ENCODE data around the gene SIGLEC7.
"Not testable (repeated sequence)": the region's sequence is repeated elsewhere in the genome, so short reads cannot be mapped to it uniquely, and the experiment has no call there.

Gene SIGLEC7

DNA sequence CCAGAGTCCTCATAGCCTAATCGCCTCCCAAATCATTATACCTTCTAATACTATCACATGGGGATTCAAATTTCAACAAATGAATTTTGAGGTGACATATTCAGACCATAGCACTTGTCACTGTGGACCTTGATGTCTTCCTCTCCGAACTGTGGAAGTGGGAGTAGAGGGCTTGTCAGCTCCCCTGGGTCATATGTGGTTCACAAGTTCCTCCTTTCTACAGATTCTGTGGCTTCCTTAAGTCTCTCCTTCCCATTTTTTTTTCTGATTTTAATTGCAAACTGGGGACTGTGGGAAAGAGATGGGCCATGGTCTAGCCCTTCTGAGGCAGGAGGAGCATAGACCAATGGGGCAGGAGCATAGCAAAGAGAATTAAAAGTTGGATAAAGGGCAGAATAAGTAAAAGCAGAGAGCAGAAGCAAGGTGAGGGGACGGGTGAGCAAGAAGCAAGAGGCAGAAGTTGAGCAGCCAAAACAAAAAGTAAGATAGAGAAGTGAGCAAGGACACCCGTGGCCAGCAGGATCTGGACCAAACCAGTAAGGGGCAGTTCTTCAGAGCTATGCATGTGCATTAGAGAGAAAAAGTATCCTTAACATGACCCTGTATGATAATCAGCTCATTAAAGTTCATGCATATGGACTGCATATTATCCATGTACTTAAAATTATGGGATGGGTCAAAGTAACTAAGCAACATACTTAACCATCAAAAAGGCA is 2.6 kb upstream of the SIGLEC7 start:
- DNase-seq (ENCODE audit: low spot score): no peak

GRCh38 chr19:51140441-51140840 is 1.7 kb upstream of the SIGLEC7 start:
- DNase-seq (ENCODE audit: low spot score): peak; percentile 65

GRCh38 chr19:51141181-51141580 is 920 bp upstream of the SIGLEC7 start:
- DNase-seq (ENCODE audit: low spot score): no peak

- DNase-seq (ENCODE audit: low spot score): not testable (repeated sequence)
Measured at GRCh38 chr19:51142809-51143475, 841 bp downstream of the SIGLEC7 start.

DNA sequence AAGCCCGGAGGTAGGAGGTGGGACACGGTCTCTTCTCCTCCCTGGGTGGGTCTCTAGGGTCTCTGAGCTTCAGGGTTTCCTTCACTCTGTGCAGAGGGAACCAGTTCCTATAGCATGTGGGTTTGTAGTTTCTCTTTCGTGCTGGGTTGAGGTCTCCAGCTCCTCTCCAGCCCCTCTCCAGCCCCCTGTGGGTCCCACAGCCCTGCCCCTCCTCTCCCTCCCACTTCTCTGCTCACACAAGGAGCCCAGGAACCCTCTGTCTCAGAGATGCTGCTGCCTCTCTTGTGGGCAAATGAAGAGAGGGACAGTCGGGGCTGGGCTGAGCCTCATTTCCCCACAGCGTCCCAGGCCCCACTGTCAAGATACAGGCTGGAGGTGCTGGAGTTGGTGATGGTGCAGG is 1.4 kb downstream of the SIGLEC7 start:
- no peak for DNase-seq (ENCODE audit: low spot score)

DNA sequence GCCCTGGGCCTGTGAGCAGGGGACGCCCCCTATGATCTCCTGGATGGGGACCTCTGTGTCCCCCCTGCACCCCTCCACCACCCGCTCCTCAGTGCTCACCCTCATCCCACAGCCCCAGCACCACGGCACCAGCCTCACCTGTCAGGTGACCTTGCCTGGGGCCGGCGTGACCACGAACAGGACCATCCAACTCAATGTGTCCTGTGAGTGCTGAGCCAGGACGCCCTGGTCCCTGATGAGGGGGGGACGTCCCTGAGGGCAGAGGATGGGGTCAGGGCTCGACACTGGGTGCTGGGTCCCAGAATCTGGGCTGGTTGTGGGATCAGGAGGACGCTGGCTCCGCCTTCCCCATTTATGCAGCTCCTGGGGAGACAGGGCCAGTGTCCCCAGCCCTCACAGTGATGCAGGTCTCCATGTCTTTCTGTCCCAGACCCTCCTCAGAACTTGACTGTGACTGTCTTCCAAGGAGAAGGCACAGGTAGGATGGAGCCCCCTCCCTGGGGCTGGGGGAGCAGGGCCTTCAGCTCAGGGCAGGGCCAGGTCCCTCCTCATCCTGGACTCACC is 2.5 kb downstream of the SIGLEC7 start:
- DNase-seq (ENCODE audit: low spot score): no peak

GRCh38 chr19:51145916-51146493 is 3.9 kb downstream of the SIGLEC7 start:
- DNase-seq (ENCODE audit: low spot score): no peak

- no peak for DNase-seq (ENCODE audit: low spot score)
Measured at GRCh38 chr19:51146751-51147150, 4.7 kb downstream of the SIGLEC7 start.

GRCh38 chr19:51147663-51148062 is 5.6 kb downstream of the SIGLEC7 start:
- DNase-seq (ENCODE audit: low spot score): no peak

GRCh38 chr19:51148580-51148979 is 6.5 kb downstream of the SIGLEC7 start:
- no peak for DNase-seq (ENCODE audit: low spot score)

DNA sequence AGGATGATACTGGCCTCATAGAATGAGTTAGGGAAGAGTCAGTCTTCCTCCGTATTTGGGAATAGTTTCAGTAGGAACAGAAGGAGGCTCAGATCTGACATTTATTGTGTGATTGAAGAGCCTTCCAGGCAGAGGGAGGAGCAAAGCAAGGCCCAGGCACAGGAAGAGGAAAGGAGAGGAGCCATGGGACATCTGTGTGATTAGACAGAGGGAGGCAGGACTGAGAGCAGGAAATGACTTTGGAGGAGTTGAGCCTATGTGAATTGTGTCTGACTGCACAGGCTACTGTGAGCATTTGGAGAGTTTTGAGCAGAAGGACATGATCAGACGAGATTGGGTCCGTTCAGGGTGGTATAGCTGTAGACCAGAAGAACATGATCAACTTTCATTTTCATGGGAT is 8.5 kb downstream of the SIGLEC7 start:
- DNase-seq (ENCODE audit: low spot score): no peak

DNA sequence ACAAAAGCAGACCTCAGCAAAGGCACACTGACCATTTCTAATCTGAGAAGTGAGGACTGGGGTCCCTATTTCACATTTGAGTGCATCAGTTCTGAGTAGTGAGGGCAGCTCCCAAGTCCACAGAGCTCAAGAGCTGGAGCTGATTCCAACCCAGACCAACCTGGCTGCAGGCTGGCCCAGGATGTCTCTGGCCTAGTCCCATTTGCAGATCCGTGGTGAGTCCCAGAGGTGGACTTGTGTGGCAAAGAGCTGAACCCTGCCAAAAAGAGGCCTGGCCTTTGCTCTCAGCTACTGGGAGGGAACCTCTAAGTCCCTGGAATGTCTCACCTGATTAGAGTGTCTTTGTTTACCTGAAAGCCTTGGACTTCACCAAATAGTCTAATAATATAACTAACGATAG is 14.6 kb downstream of the SIGLEC7 start:
- DNase-seq (ENCODE audit: low spot score): no peak

DNA sequence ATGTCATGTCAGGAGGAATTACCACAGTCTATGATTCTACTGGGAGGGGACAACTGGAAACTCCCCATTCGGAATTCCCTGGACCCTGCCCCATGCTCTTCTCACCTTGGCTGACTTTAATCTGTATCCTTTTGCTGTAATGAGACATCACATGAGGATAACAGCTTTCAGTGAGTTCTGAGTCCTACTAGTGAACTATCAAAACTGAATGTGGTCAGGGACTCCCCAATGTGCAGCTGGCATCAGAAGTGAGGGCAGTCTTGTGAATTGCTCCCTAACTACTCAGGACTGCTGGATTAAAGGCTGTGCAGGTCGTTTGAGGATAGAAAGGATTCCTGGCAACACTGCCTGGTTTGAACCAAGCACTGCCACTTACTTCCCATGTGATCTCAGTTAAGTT is 15.2 kb downstream of the SIGLEC7 start:
- no peak for DNase-seq (ENCODE audit: low spot score)

DNA sequence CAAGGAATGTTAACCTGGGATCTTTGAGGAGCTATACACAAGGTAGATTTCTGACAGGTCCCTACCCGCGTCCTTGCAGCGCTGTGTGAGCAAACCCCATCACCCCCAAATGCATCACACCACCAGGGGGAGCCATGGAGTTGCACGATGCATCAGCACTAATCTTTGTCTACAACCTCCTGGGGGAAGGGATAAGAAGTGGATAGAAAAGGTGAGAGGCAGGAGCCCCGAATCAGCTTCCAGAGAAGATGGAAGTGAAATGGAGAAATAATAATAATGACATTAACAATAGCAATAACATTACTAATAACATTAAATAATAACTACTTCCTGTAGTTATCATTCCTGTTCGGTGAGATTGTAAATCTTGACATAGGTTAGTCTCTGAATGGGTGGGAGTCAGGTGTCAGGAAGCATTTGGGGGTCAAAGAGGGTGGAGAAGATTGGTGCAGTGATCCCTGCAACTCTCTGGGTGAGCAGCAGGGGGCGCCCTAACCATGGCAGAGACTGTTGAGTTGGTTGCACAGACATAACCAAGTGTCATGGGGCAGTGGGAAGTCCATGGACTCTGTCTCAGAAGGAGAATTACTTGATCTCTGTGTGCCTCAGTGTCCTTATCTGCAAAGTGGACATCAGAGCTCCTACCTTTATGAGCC is 16.5 kb downstream of the SIGLEC7 start:
- DNase-seq (ENCODE audit: low spot score): peak; percentile 68

DNA sequence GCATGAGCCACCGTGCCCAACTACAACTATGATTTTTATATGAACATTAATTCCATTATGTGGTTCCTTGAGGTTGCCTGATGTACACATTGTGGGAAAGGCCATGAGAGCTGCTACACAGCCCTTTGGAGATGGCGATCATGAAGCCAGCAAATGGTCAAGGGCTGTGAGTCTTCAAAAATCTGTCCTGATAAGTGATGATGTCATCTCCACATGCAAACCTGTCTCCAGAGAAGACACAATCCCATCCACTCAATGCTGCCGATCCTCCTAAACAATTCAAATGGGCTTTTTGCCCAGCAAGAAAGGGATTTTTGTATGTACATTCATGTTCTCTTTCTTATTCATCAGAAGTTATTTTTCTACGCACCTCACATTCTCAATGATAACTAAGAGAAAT is 17.6 kb downstream of the SIGLEC7 start:
- DNase-seq (ENCODE audit: low spot score): no peak

- no peak for DNase-seq (ENCODE audit: low spot score)
Measured at GRCh38 chr19:51161266-51161665, 19.2 kb downstream of the SIGLEC7 start.

- no peak for DNase-seq (ENCODE audit: low spot score)
Measured at GRCh38 chr19:51161867-51162496, 19.9 kb downstream of the SIGLEC7 start.

DNA sequence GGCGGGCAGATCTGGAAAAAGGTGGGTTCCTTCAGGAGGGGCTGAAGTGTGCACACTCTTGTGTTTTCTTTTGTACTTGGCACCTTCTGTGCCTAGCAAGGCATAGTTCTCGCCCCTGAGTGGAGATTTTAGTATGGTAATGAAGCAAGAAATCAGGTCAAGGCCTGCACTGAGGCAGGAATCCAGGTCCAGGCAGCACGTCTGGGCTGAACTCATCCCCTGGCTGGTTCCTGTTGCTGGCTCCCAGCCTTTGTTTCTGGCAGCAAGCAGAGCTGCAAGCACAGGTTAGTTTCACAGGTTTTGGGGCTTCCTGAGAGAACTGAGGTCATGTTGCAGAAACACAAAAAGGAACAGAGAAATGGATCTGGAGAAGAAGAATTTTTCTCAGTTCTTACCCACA is 21.2 kb downstream of the SIGLEC7 start:
- no peak for DNase-seq (ENCODE audit: low spot score)

- DNase-seq (ENCODE audit: low spot score): no peak
Measured at GRCh38 chr19:51164215-51164614, 22.1 kb downstream of the SIGLEC7 start.

- DNase-seq (ENCODE audit: low spot score): no peak
Measured at GRCh38 chr19:51166846-51167490, 24.9 kb downstream of the SIGLEC7 start.

- no peak for DNase-seq (ENCODE audit: low spot score)
Measured at GRCh38 chr19:51168564-51169282, 26.6 kb downstream of the SIGLEC7 start.

All from iPS-NIHi11 (cell line).